Transverse colon (tissue), 4 donors: ENCODE results near the gene ILF3. TPM values are rescaled to one million over a fixed set of nuclear protein-coding genes. Genes with fewer than 3 reads are reported as not detected.
A peak's percentile ranks its signal among the peaks of the same experiment; 100 is the strongest.

Source experiments
- DNase-seq: peaks from one replicate; pipeline ENCODE4 v3.0.0-alpha.2; 2019
- H3K27ac ChIP-seq, 4 donors: fragments of 200-600 bp; sonication (generic); 2 replicates each; pipeline ENCODE4 v1.5.1; 2016 to 2018; ENCODE audit warnings: inconsistent platforms in 4 of 4
- H3K27me3 ChIP-seq: fragments of 200-600 bp; sonication (generic); 2 replicates; pipeline ENCODE4 v1.5.1; 2017; ENCODE audit warnings: inconsistent platforms
- H3K36me3 ChIP-seq, 4 donors: fragments of 200-600 bp; sonication (generic); 2 replicates each; pipeline ENCODE4 v1.5.1; 2017 to 2019; ENCODE audit warnings: inconsistent platforms in 4 of 4
- H3K4me1 ChIP-seq, 4 donors: fragments of 200-600 bp; sonication (generic); 2 replicates each; pipeline ENCODE4 v1.5.1; 2017 to 2020; ENCODE audit warnings: inconsistent platforms in 4 of 4
- H3K4me3 ChIP-seq, 4 donors: fragments of 200-600 bp; sonication (generic); 1 replicate in 1 of 4; 2 replicates in 3 of 4; pipeline versions ENCODE4 v1.5.1 to v1.6.1; 2017 to 2019; ENCODE audit warnings: inconsistent platforms in 4 of 4
- H3K9me3 ChIP-seq, 2 donors: fragments of 200-600 bp; sonication (generic); 2 replicates each; pipeline ENCODE4 v1.5.1; 2017 to 2019; ENCODE audit warnings: inconsistent platforms in 2 of 2
- EP300 ChIP-seq: sonication (generic); formaldehyde crosslinking; IDR thresholded peaks from one replicate; pipeline ENCODE4 v1.6.1; 2017; ENCODE audit warnings: antibody characterized with exemption, low read depth
- POLR2A ChIP-seq: fragments of 450-650 bp; IDR thresholded peaks from one replicate; pipeline ENCODE4 v1.6.1; 2016; ENCODE audit warnings: antibody characterized with exemption, mild to moderate bottlenecking, moderate library complexity
- POLR2AphosphoS5 ChIP-seq, 3 donors: sonication (generic); formaldehyde crosslinking; IDR thresholded peaks; one replicate each; pipeline ENCODE4 v1.6.1; 2016; ENCODE audit warnings: antibody characterized with exemption in 3 of 3
- WGBS, 2 donors: methylation state at CpG; one replicate each; pipeline ENCODE4 v1.1.5; 2018; ENCODE audit warnings: low coverage in 1 of 2; 5-methylcytosine and 5-hydroxymethylcytosine counted together
- in situ Hi-C, 4 donors: fragments of 200-750 bp; cut with MboI; loops; one replicate each; pipeline versions ENCODE4 v1.15.0 to v1.15.1; 2017; ENCODE audit warnings: low sequenced_read_pairs in 3 of 4, low pct_ligation_motif_present in 1 of 4, low pct_unique_long_range_greater_than_20kb in 1 of 4
- intact Hi-C: fragments of 100-400 bp; cut with DNase I; formaldehyde crosslinking; loops from one replicate; pipeline ENCODE4 v1.15.1; 2023; ENCODE audit warnings: low total_unique reads
- total RNA-seq, 4 donors: library from RNA; depleted of rRNA; stranded (reverse); fragments of >200 nt; gene quantifications; one replicate each; pipeline ENCODE4 v1.1.0, GENCODE V29; 2016
- TF ChIP-seq, protein P1 (sequence below), 5 experiments: fragments of 200-600 bp in 3 of 5; fragments of 450-650 bp in 2 of 5; sonication (generic) in 3 of 5; IDR thresholded peaks; 1 replicate in 2 of 5; 2 replicates in 3 of 5; pipeline ENCODE4 v1.5.1; 2016 to 2017; ENCODE audit warnings: antibody characterized with exemption in 5 of 5, inconsistent platforms in 3 of 5, mild to moderate bottlenecking in 2 of 5, moderate library complexity in 1 of 5

ILF3 gene
- total RNA-seq, 4 donors from 2014 or later = 73.6 to 242 (median 151) TPM

DNA sequence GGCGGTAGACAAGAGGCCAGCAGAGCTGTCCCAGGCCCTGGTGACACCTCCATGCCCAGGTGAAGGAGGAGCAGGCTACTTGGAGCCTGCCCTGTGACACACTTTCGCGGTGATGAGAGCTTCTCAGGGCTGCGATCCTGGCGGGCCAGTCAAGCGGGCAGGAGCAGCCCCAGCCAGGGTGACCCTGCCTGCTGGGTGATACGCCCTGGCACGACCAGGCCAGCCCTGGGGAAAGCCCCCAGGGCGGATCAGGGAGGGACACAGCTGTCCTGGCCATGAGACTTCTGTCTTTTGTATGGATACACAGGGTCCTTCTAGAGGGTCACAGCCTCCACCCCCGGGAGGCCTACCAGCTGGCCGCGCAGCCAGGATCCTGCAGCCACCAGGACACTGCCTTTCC, 76.8 kb downstream of the ILF3 start:
- Histone ChIP-seq H3K9me3 (no peaks in the 10 kb centered on the region), H3K4me1 (peaks cover 26 to 96% (median 52%) of the 10 kb centered on the region in 4 donors), H3K27me3 (no peaks in the 10 kb centered on the region), H3K4me3 (no peak overlapping the region), H3K36me3 (peaks cover 0 to 7% (median 0%) of the 10 kb centered on the region in 4 donors), H3K27ac (peak overlapping the region; percentile 66 to 88 (median 75))
- in situ Hi-C loops = no loop called here
- no peak for DNase-seq
- TF ChIP-seq POLR2AphosphoS5 (IDR thresholded peaks at IDR 0.05) (no peak), POLR2A (no peak), EP300 (no peak)
- TF ChIP-seq, protein P1, sequence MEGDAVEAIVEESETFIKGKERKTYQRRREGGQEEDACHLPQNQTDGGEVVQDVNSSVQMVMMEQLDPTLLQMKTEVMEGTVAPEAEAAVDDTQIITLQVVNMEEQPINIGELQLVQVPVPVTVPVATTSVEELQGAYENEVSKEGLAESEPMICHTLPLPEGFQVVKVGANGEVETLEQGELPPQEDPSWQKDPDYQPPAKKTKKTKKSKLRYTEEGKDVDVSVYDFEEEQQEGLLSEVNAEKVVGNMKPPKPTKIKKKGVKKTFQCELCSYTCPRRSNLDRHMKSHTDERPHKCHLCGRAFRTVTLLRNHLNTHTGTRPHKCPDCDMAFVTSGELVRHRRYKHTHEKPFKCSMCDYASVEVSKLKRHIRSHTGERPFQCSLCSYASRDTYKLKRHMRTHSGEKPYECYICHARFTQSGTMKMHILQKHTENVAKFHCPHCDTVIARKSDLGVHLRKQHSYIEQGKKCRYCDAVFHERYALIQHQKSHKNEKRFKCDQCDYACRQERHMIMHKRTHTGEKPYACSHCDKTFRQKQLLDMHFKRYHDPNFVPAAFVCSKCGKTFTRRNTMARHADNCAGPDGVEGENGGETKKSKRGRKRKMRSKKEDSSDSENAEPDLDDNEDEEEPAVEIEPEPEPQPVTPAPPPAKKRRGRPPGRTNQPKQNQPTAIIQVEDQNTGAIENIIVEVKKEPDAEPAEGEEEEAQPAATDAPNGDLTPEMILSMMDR (IDR thresholded peaks at IDR 0.05) = no peak
- WGBS, 2 donors = 83 to 100% methylated on average over 4 to 10 of the region's 12 CpGs
- intact Hi-C loops = no loop called here

DNA sequence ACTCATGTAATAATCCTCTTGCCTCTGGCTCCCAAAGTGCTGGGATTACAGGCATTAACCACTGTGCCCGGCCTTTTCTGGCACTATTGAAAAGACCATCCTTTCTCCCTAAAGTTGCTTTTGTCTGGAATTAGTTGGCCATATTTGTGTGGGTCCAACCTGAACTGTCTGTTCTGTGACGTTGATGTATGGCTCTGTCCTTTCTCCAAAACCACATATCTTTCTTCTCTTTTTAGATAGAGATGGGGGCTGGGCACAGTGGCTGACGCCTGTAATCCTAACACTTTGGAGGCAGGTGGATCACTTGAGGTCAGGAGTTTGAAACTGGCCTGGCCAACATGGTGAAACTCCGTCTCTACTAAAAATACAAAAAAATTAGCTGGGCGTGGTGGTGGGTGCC, 81.6 kb downstream of the ILF3 start:
- TF ChIP-seq EP300 (no peak), POLR2AphosphoS5 (IDR thresholded peaks at IDR 0.05) (no peak), POLR2A (no peak)
- TF ChIP-seq, protein P1 (IDR thresholded peaks at IDR 0.05) = no peak
- in situ Hi-C loops = no loop called here

DNA sequence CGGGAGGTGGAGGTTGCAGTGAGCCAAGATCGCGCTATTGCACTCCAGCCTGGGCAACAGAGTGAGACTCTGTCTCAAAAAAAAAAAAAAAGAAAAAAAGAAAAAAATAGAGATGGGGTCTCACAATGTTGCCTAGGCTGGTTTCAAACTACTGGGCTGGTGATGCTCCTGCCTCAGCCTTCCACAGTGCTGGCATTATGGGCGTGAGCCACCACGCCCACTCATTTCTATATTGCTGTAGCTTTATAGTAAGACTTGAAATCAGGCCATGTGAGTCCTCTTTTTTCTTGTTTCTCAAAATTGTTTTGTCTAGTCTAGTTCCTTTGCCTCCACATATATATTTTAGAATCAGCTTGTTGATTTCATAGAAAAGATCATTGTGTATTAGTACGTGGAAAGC, 82.0 kb downstream of the ILF3 start:
- Histone ChIP-seq H3K9me3 (no peaks in the 10 kb centered on the region), H3K36me3 (peaks cover 0 to 7% (median 0%) of the 10 kb centered on the region in 4 donors), H3K27me3 (no peaks in the 10 kb centered on the region), H3K4me3 (no peak overlapping the region), H3K27ac (peak overlapping the region; percentile 86 to 88 (median 87)), H3K4me1 (peaks cover 18 to 96% (median 59%) of the 10 kb centered on the region in 4 donors)
- DNase-seq = peak; percentile 70
- intact Hi-C loops (no loop called here), in situ Hi-C loops (no loop called here)
- TF ChIP-seq POLR2A (no peak), EP300 (no peak), POLR2AphosphoS5 (IDR thresholded peaks at IDR 0.05) (no peak)
- TF ChIP-seq, protein P1 (IDR thresholded peaks at IDR 0.05) = no peak
- WGBS, 2 donors = 60 to 70% methylated on average over 3 to 6 of the region's 6 CpGs

More for the DNA sequence above, 81.6 kb downstream of the ILF3 start:
- DNase-seq = no peak
- Histone ChIP-seq H3K4me1 (peaks cover 21 to 97% (median 62%) of the 10 kb centered on the region in 4 donors), H3K27ac (peak overlapping the region; percentile 86 to 88 (median 87)), H3K27me3 (no peaks in the 10 kb centered on the region), H3K9me3 (no peaks in the 10 kb centered on the region), H3K4me3 (no peak overlapping the region), H3K36me3 (peaks cover 0 to 7% (median 0%) of the 10 kb centered on the region in 4 donors)
- intact Hi-C loops = no loop called here
- WGBS, 2 donors = 77 to 89% methylated on average over 3 to 5 of the region's 5 CpGs

DNA sequence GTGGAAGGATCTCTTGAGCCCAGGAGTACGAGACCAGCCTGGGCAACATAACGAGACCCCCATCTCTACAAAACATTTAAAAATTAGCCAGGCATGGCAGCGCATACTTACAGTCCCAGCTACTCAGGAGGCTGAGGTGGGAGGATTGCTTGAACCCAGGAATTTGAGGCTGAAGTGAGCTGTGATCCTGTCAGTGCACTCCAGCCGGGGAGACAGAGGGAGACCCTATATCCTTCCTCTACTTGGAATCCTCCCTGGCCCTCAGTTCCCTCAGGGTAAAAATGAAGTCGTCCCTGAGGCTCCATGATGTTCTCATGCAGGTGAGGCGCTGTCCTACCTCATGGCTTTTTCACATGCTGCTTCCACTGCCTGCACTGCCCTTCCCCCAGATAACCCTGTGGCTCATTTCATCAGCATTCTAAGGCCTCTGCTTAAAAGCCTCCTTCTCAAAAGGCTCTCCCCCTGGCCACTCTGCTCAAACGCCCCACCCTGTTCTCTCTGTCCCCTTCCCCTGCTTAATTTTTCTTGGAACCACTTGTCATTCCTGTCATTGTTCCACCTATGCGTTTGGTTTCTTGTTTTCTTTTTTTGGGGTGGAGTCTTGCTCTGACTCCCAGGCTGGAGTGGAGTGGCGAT, 82.9 kb downstream of the ILF3 start:
- DNase-seq = no peak
- H3K27ac ChIP-seq = peak overlapping the region; percentile 86 to 88 (median 87)
- no peaks in the 10 kb centered on the region for H3K9me3 ChIP-seq
- H3K4me1 ChIP-seq = peaks cover 19 to 96% (median 60%) of the 10 kb centered on the region in 4 donors
- intact Hi-C loops = no loop called here
- no peak for TF ChIP-seq POLR2A
- TF ChIP-seq EP300 = no peak
- TF ChIP-seq, protein P1 (IDR thresholded peaks at IDR 0.05) = no peak
- H3K27me3 ChIP-seq = no peaks in the 10 kb centered on the region
- H3K36me3 ChIP-seq = peaks cover 0 to 7% (median 0%) of the 10 kb centered on the region in 4 donors
- in situ Hi-C loops = no loop called here
- WGBS, 2 donors = 62 to 82% methylated on average over 3 to 9 of the region's 9 CpGs
- H3K4me3 ChIP-seq = no peak overlapping the region
